Activated T-cell treated with anti-CD3 and anti-CD28 coated beads, Interleukin-2, amount 50 U/mL, for 4 hours (primary cell): ENCODE data around the gene CHRDL2. TPM values are rescaled to one million over a fixed set of nuclear protein-coding genes. Genes with fewer than 3 reads are reported as not detected.
"Not testable (repeated sequence)": the region's sequence is repeated elsewhere in the genome, so short reads cannot be mapped to it uniquely, and the experiment has no call there.

Experiments
- ATAC-seq, 2 donors: fragments of 200-7000 bp; cut with Tn5 transposase; one replicate each; pipeline ENCODE4 v1.10.0; 2021
- DNase-seq: peaks from one replicate; pipeline ENCODE4 v3.0.0-alpha.2; 2020
- H3K27me3 Mint-ChIP-seq: one replicate; pipeline ENCODE4 v1.8.0; 2021; ENCODE audit warnings: low read depth, mixed read lengths
- H3K36me3 Mint-ChIP-seq: one replicate; pipeline ENCODE4 v1.8.0; 2022; ENCODE audit warnings: mixed read lengths; ENCODE audit not compliant: insufficient read depth
- H3K4me1 Mint-ChIP-seq: one replicate; pipeline ENCODE4 v1.8.0; 2021; ENCODE audit warnings: low read depth, mixed read lengths
- H3K4me3 Mint-ChIP-seq: one replicate; pipeline ENCODE4 v1.8.0; 2021; ENCODE audit warnings: mild to moderate bottlenecking, moderate library complexity, mixed read lengths
- H3K9me3 Mint-ChIP-seq: one replicate; pipeline ENCODE4 v1.8.0; 2021; ENCODE audit warnings: mixed read lengths
- total RNA-seq, 3 donors: library from RNA; stranded (reverse); gene quantifications; one replicate each; pipeline ENCODE4 v1.2.1, GENCODE V29; 2021

The CHRDL2 gene
- total RNA-seq, 3 donors from 2014 or later: not detected

GRCh38 chr11:74755395-74755995, 24.3 kb upstream of the CHRDL2 start:
- H3K9me3 Mint-ChIP-seq: peaks cover 5% of the 10 kb centered on the region
- no peaks in the 10 kb centered on the region for H3K27me3 Mint-ChIP-seq
- DNase-seq: no peak
- no peak overlapping the region for H3K4me3 Mint-ChIP-seq
- peaks cover 36% of the 10 kb centered on the region for H3K4me1 Mint-ChIP-seq
- peak in 1 of 2 donors; percentile 60 for ATAC-seq
- H3K36me3 Mint-ChIP-seq: peaks cover 6% of the 10 kb centered on the region

GRCh38 chr11:74754507-74755252, 23.5 kb upstream of the CHRDL2 start:
- H3K36me3 Mint-ChIP-seq: peaks cover 6% of the 10 kb centered on the region
- H3K4me3 Mint-ChIP-seq: no peak overlapping the region
- H3K4me1 Mint-ChIP-seq: peaks cover 43% of the 10 kb centered on the region
- H3K9me3 Mint-ChIP-seq: peaks cover 5% of the 10 kb centered on the region
- DNase-seq (no peak), ATAC-seq (peak; percentile 37 to 77)
- no peaks in the 10 kb centered on the region for H3K27me3 Mint-ChIP-seq

GRCh38 chr11:74751303-74751702, 20.1 kb upstream of the CHRDL2 start:
- H3K4me3 Mint-ChIP-seq: peak overlapping the region; percentile 20
- DNase-seq (no peak), ATAC-seq (no peak)
- H3K9me3 Mint-ChIP-seq: peaks cover under 1% of the 10 kb centered on the region
- H3K4me1 Mint-ChIP-seq: peaks cover 57% of the 10 kb centered on the region
- no peaks in the 10 kb centered on the region for H3K27me3 Mint-ChIP-seq
- H3K36me3 Mint-ChIP-seq: peaks cover 2% of the 10 kb centered on the region

GRCh38 chr11:74750598-74750997, 19.4 kb upstream of the CHRDL2 start:
- not testable (repeated sequence) for H3K36me3 Mint-ChIP-seq, ATAC-seq, DNase-seq, H3K9me3 Mint-ChIP-seq, H3K27me3 Mint-ChIP-seq
- H3K4me1 Mint-ChIP-seq: peaks cover 54% of the 10 kb centered on the region
- H3K4me3 Mint-ChIP-seq: peak overlapping the region; percentile 88

GRCh38 chr11:74749965-74750296, 18.7 kb upstream of the CHRDL2 start:
- H3K9me3 Mint-ChIP-seq: no peaks in the 10 kb centered on the region
- H3K36me3 Mint-ChIP-seq: peaks cover 2% of the 10 kb centered on the region
- peak overlapping the region; percentile 88 for H3K4me3 Mint-ChIP-seq
- DNase-seq: no peak
- H3K27me3 Mint-ChIP-seq: no peaks in the 10 kb centered on the region
- no peak for ATAC-seq
- H3K4me1 Mint-ChIP-seq: peaks cover 47% of the 10 kb centered on the region

- peaks cover 2% of the 10 kb centered on the region for H3K36me3 Mint-ChIP-seq
- no peaks in the 10 kb centered on the region for H3K9me3 Mint-ChIP-seq
- ATAC-seq (peak; percentile 83), DNase-seq (peak; percentile 39)
- no peaks in the 10 kb centered on the region for H3K27me3 Mint-ChIP-seq
- peaks cover 41% of the 10 kb centered on the region for H3K4me1 Mint-ChIP-seq
- peak overlapping the region; percentile 88 for H3K4me3 Mint-ChIP-seq
Observed at GRCh38 chr11:74749127-74749964, 18.1 kb upstream of the CHRDL2 start.

- ATAC-seq (peak; percentile 98 to 99), DNase-seq (peak; percentile 84)
- Mint-ChIP-seq H3K27me3 (no peaks in the 10 kb centered on the region), H3K9me3 (no peaks in the 10 kb centered on the region), H3K4me3 (peak within 1 kb of the TSS; percentile 88), H3K4me1 (peaks cover 35% of the 10 kb centered on the region), H3K36me3 (peaks cover 2% of the 10 kb centered on the region)
Observed at GRCh38 chr11:74748211-74749126, 17.2 kb upstream of the CHRDL2 start, which contains the start of gene RNF169. Gene RNF169, plus strand, starts transcription at chr11:74748849. Its CDS starts 32 bp downstream, at chr11:74748881.

- no peaks in the 10 kb centered on the region for H3K27me3 Mint-ChIP-seq
- no peaks in the 10 kb centered on the region for H3K9me3 Mint-ChIP-seq
- DNase-seq (no peak), ATAC-seq (no peak)
- H3K36me3 Mint-ChIP-seq: peaks cover 2% of the 10 kb centered on the region
- H3K4me1 Mint-ChIP-seq: peaks cover 30% of the 10 kb centered on the region
- H3K4me3 Mint-ChIP-seq: no peak overlapping the region
Observed at GRCh38 chr11:74746868-74747267, 15.6 kb upstream of the CHRDL2 start.

- Mint-ChIP-seq H3K27me3 (peaks cover under 1% of the 10 kb centered on the region), H3K4me1 (peaks cover 21% of the 10 kb centered on the region), H3K4me3 (no peak overlapping the region), H3K36me3 (no peaks in the 10 kb centered on the region), H3K9me3 (no peaks in the 10 kb centered on the region)
- ATAC-seq: no peak
- DNase-seq: no peak
Observed at GRCh38 chr11:74744277-74744676, 13.1 kb upstream of the CHRDL2 start.

GRCh38 chr11:74743640-74744039, 12.4 kb upstream of the CHRDL2 start:
- H3K9me3 Mint-ChIP-seq: no peaks in the 10 kb centered on the region
- peaks cover 21% of the 10 kb centered on the region for H3K4me1 Mint-ChIP-seq
- no peak for ATAC-seq
- no peaks in the 10 kb centered on the region for H3K36me3 Mint-ChIP-seq
- H3K4me3 Mint-ChIP-seq: no peak overlapping the region
- peaks cover 5% of the 10 kb centered on the region for H3K27me3 Mint-ChIP-seq
- no peak for DNase-seq

GRCh38 chr11:74742070-74742469, 10.8 kb upstream of the CHRDL2 start:
- Mint-ChIP-seq H3K36me3 (no peaks in the 10 kb centered on the region), H3K9me3 (no peaks in the 10 kb centered on the region), H3K4me1 (peaks cover 10% of the 10 kb centered on the region), H3K4me3 (no peak overlapping the region), H3K27me3 (peaks cover 9% of the 10 kb centered on the region)
- DNase-seq: no peak
- ATAC-seq: no peak

GRCh38 chr11:74739546-74740270, 8.5 kb upstream of the CHRDL2 start:
- Mint-ChIP-seq H3K27me3 (peaks cover 23% of the 10 kb centered on the region), H3K4me1 (peaks cover 7% of the 10 kb centered on the region), H3K36me3 (no peaks in the 10 kb centered on the region), H3K4me3 (no peak overlapping the region), H3K9me3 (no peaks in the 10 kb centered on the region)
- ATAC-seq (peak; percentile 80 to 87), DNase-seq (peak; percentile 30)

GRCh38 chr11:74736031-74736430, 4.8 kb upstream of the CHRDL2 start:
- no peaks in the 10 kb centered on the region for H3K36me3 Mint-ChIP-seq
- H3K4me1 Mint-ChIP-seq: peaks cover 13% of the 10 kb centered on the region
- H3K4me3 Mint-ChIP-seq: no peak overlapping the region
- DNase-seq (no peak), ATAC-seq (no peak)
- H3K27me3 Mint-ChIP-seq: peaks cover 54% of the 10 kb centered on the region
- H3K9me3 Mint-ChIP-seq: no peaks in the 10 kb centered on the region
